GM21717 (cell line): ENCODE data around the gene PIGU.
"Not testable (repeated sequence)": the region's sequence is repeated elsewhere in the genome, so short reads cannot be mapped to it uniquely, and the experiment has no call there.

Experiments used
- ATAC-seq: cut with Tn5 transposase; IDR thresholded peaks from one replicate; pipeline ENCODE4 v1.9.1; 2021; ENCODE audit warnings: mild to moderate bottlenecking, moderate library complexity; ENCODE audit not compliant: unreplicated experiment

Gene PIGU

GRCh38 chr20:34663213-34663943, 13.5 kb downstream of the PIGU start:
- no peak for ATAC-seq

- ATAC-seq = not testable (repeated sequence)
Observed at GRCh38 chr20:34661811-34662210, 15.1 kb downstream of the PIGU start.

GRCh38 chr20:34658654-34659053, 18.2 kb downstream of the PIGU start:
- ATAC-seq = not testable (repeated sequence)

GRCh38 chr20:34654207-34654744, 22.6 kb downstream of the PIGU start:
- no peak for ATAC-seq

- no peak for ATAC-seq
Observed at GRCh38 chr20:34651200-34651599, 25.7 kb downstream of the PIGU start.

- no peak for ATAC-seq
Observed at GRCh38 chr20:34647737-34648136, 29.2 kb downstream of the PIGU start.

- ATAC-seq = no peak
Observed at GRCh38 chr20:34644951-34645350, 31.9 kb downstream of the PIGU start.

GRCh38 chr20:34644345-34644744, 32.5 kb downstream of the PIGU start:
- ATAC-seq = no peak

GRCh38 chr20:34643928-34644327, 33.0 kb downstream of the PIGU start:
- no peak for ATAC-seq

GRCh38 chr20:34642009-34642408, 34.9 kb downstream of the PIGU start:
- ATAC-seq = no peak

GRCh38 chr20:34639755-34640222, 37.1 kb downstream of the PIGU start:
- no peak for ATAC-seq

GRCh38 chr20:34638532-34638931, 38.4 kb downstream of the PIGU start:
- no peak for ATAC-seq

- no peak for ATAC-seq
Observed at GRCh38 chr20:34638039-34638292, 38.9 kb downstream of the PIGU start.

GRCh38 chr20:34637245-34638038, 39.5 kb downstream of the PIGU start:
- ATAC-seq = no peak

- no peak for ATAC-seq
Observed at GRCh38 chr20:34636648-34637047, 40.2 kb downstream of the PIGU start.

- no peak for ATAC-seq
Observed at GRCh38 chr20:34634392-34634791, 42.5 kb downstream of the PIGU start.

- no peak for ATAC-seq
Observed at GRCh38 chr20:34632870-34633452, 43.9 kb downstream of the PIGU start.

GRCh38 chr20:34629904-34630303, 47.0 kb downstream of the PIGU start:
- no peak for ATAC-seq

- no peak for ATAC-seq
Observed at GRCh38 chr20:34629342-34629741, 47.5 kb downstream of the PIGU start.

- no peak for ATAC-seq
Observed at GRCh38 chr20:34628026-34628425, 48.9 kb downstream of the PIGU start.

- no peak for ATAC-seq
Observed at GRCh38 chr20:34627458-34627857, 49.4 kb downstream of the PIGU start.

GRCh38 chr20:34626992-34627391, 49.9 kb downstream of the PIGU start:
- ATAC-seq = no peak
